Left forelimb (tissue), 1 donor: ENCODE results near the gene TBC1D22A.

ENCODE experiments used
- DNase-seq: peaks from one replicate; pipeline ENCODE4 v3.0.0-alpha.2; 2018; ENCODE audit warnings: low spot score

Gene TBC1D22A

GRCh38 chr22:47123006-47123826 is 360.8 kb downstream of the TBC1D22A start:
- no peak for DNase-seq

DNA sequence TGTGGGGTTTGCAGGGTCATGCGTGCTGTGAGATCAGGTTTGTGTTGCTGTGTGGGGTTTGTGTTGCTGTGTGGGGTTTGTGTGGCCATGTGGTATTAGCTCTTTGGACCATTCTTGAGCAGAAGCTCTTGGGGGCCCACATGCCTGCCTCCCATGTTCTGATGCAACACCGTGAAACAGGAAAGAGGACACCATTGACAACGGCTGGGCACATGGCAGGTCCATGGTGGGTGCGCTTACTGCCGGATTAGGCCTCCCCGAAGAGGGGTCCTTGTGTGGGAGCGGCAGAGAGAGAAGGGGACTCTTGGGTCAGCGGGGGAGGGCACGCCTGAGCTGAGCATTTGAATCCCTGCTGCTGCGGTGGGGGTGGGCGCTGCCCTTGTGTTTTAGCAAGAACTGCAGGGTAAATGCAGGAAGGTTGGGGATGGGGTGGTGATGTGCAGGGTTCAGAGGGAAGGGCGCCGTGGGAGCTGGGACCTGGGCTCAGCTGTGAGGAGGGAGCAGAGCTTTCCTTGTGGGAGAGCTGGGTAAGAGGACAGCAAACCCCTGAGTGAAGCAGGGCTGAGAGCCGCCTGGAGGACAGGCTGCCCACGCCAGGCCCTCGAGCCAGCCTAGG is 361.5 kb downstream of the TBC1D22A start:
- no peak for DNase-seq

- DNase-seq: no peak
Measured at GRCh38 chr22:47124451-47124881, 362.0 kb downstream of the TBC1D22A start.

DNA sequence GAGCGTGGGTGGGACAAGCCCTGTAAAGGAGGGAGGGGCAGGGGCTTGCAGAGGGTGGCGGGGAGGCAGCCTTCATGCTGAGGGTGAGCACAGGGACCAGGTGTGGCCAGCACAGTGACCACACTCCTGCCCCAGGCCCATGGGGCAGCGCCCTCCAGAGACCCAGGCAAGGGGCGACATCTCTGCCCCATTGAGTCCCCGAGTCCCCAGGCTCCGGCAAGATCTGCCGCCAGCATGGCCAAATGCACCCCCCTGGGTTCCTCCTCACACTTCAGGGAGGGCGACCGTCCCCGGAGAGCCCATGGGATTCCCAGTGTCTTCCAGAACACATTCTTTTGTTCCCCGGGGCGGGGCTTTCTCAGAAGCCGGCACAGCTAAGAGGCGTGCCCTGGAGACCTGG is 362.5 kb downstream of the TBC1D22A start:
- DNase-seq: no peak

DNA sequence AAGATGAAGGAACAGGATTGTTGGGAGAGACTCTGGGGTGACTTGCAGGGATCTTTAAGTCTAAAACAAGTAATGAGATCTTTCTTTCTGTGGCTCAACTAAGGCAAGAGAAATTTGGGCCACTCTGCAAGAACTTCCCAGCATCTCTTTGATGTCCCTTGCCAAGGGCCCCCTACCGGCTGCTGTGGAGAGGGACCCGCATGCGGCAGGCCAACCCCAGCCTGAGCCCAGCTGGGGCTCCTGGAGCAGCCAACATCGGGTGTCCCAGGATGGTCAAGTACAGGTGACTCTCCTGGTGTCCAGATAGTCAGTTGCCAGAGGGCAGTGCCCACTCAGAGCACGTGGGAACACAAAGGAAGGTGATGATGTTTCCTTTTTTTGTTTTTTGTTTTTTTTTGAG is 363.2 kb downstream of the TBC1D22A start:
- no peak for DNase-seq

- DNase-seq: no peak
Measured at GRCh38 chr22:47126344-47126811, 363.9 kb downstream of the TBC1D22A start.

GRCh38 chr22:47127441-47127871 is 365.0 kb downstream of the TBC1D22A start:
- DNase-seq: no peak

DNA sequence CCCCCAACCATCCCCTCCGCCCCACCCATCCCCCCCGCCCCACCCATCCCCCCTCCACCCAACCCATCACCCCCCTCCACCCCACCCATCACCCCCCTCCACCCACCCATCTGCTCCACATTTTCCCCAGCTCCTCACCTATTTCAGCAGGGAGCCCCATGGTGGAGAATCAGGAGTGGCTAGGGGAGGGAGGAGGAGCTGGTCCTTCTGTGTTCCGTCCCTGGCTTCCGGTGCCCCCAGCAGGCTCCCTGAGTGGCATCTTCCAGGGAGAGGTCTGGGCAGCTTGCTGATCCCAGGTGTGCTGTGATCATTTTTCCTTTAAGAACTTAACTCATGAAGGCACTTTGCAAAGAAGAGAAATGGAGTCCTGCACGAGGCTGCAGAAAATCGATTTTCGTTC is 365.8 kb downstream of the TBC1D22A start:
- no peak for DNase-seq

DNA sequence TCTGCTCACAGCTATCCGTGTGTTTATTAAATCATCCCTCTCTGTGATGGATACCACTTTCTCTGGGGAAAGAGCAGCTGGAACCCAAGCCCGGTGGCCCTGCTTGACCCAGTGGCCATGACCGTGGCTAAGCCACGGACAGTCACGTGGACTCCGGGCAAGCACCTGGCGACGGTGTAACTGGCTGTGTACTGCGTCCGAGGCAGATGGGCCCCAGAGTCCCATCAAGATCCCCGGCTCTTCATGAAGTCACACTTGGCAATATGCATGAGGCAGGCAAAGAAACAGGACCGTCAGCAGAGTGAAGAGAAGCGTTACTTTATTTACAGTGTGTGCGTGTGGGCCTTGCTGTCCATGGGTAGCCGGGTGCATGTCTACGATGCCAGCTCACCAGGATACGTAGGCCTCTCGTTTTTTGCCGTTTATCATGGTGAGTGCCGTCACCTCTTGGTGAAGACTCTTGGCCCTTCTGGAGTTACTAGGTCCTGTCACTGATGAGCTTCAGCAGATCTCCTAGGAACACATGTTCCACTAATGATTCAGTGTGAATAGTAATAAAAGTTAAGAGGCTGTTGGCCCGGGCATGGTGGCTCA is 366.3 kb downstream of the TBC1D22A start:
- DNase-seq: no peak

- no peak for DNase-seq
Measured at GRCh38 chr22:47129902-47130635, 367.6 kb downstream of the TBC1D22A start.

DNA sequence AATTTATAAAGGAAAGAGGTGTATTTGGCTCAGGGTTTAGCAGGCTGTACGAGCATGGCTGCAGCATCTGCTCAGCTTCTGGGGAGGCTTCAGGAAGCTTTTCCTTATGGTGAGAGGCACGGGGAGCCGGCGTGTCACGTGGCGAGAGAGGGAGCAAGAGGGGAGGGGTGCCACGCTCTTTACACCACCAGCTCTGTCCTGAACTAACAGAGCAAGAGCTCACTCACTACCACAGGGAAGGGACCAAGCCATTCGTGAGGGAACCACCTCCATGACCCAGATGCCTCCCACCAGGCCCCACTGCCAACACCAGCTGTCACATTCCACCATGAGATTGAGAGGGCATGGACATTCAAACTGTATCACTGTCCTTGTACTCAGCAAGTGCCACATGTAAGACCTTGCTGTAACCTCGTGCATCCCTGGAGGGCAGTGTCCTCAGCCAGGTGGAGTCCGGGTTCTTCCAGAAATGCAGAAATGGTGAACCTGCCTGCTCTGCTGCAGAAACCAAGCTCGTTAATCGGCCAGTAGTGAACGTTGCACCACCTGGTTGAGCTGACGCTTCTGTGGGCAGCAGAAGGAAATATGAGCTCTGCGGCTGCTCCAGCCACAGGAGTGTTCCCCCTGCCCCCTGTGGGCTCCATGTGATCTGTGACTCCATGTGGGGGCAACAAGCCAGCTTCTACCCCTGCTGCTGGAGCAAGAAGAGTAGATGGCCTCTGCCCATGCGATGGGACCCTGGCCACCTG is 368.6 kb downstream of the TBC1D22A start:
- no peak for DNase-seq

DNA sequence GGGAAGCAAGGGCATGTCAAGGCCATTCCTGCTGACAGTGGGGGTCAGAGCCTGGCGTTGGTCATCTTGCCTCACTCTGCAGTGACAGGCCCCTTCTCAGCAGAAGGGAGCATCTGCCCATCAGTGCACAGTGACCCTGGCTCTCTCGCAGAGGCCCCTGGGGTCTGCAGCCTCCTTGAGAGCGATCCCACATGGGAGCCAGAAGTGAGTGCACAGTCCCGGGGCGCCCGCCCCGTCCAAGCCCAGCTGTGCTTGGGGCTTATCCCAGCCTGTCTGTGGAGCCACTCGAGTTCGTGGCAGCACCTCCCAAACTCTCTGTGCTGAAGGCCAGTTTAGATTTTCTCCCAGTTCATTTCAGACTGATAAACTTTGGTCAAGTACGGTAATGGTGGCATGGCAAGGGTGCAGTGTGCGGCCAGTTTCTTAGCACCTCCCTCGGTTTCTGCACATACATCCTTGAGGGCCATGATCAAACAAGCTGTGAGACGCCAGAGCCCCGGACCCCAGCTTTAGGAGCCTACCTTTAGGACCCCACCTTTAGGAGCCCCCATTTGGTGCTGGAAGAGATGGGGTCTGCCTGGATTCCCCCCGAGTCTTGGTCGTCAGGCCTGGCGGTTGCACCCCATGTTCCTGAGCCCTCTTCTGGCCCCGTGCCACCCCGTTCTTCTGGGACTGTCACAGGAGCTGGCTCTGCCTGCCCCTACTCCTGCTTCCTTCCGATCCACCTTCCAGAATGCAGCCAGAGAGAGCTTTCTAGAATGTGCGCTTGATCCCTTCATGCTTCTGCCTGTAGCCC is 369.4 kb downstream of the TBC1D22A start:
- DNase-seq: no peak

DNA sequence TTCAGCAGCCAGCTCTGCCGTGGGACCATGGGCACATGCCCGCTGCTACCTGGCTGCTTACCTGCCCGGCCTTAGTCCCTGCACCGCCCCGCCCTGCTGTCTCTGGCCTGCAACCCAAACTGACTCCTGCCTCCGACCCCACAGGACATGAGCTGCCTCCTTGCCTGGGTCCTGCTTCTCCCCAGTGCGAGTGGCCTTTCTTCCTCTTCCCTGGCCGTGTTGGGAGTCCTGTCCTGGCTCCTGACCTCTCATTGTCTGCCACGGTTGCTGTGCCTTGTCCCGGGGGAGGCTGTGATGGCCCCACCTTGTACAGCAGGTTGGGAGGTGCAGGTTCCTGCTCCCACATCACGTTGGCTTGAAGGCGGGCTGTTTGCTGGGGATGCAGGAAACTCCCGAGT is 370.0 kb downstream of the TBC1D22A start:
- DNase-seq: no peak

- no peak for DNase-seq
Measured at GRCh38 chr22:47133061-47133969, 370.9 kb downstream of the TBC1D22A start.

- DNase-seq: no peak
Measured at GRCh38 chr22:47134222-47134621, 371.8 kb downstream of the TBC1D22A start.

DNA sequence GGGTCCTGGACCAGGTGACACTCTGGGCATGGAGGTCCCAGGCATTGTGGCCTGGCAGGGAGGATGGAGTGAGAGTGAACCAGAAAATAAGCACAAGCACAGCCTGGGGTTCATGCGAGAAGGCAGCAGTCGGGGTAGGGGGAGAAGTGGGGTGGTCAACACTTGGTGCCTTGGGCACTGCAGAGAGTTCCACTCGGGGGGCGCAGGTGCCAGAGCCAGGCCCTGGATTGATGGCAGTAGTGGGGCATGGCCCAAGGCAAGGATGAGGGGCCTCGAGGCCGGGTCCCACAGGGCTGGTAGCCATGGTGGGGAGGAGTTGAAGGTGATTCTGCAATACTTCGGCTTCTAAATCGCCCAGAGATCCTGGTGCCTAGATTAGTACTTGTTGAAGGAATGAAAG is 372.9 kb downstream of the TBC1D22A start:
- no peak for DNase-seq

DNA sequence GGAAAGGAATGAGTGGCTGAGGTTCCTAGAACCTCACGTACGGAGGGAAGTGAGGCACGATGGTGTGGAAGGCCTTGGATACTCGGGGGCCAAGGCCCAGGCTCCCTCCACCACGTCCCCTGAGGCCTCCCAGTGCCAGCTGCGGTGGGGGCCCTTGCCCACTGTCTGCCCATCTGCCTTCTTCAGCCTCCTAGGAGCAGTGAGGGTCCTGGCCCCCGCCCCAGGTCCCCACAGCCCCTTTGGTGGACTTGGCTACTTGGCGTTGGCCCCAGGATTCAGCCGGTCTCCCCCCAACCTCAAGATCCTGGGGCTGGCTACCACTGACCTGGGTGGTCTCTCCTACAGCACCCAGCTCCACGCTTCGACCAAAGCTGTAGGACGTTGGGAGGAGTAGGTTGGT is 373.6 kb downstream of the TBC1D22A start:
- no peak for DNase-seq

- no peak for DNase-seq
Measured at GRCh38 chr22:47136671-47137070, 374.2 kb downstream of the TBC1D22A start.

GRCh38 chr22:47139013-47139789 is 376.8 kb downstream of the TBC1D22A start:
- DNase-seq: no peak
